Neural cell (in vitro differentiated cells): ENCODE results near the gene GCN1. TPM values are rescaled to one million over a fixed set of nuclear protein-coding genes. Genes with fewer than 3 reads are reported as not detected.

Experiments
- H2AFZ ChIP-seq: fragments of 200-600, 300-800 bp; sonication (generic), shearing (Covaris generic); 2 replicates; pipeline ENCODE4 v1.6.0; 2014; ENCODE audit warnings: low read depth, mild to moderate bottlenecking, antibody characterized with exemption, low read length, moderate library complexity
- H3F3A ChIP-seq: fragments of 200-600 bp; shearing (Covaris generic); 2 replicates; pipeline ENCODE4 v1.6.1; 2016; ENCODE audit warnings: mild to moderate bottlenecking, moderate library complexity, mixed read lengths, antibody characterized with exemption, low read length; ENCODE audit not compliant: insufficient read depth, poor library complexity, severe bottlenecking
- H3K27ac ChIP-seq: fragments of 200-600, 300-800 bp; sonication (generic), shearing (Covaris generic); 2 replicates; pipeline ENCODE4 v1.5.1; 2014; ENCODE audit warnings: mild to moderate bottlenecking, low read length, moderate library complexity
- H3K27me3 ChIP-seq: fragments of 300-800, 200-600 bp; sonication (generic), shearing (Covaris generic); 2 replicates; pipeline ENCODE4 v1.6.0; 2014; ENCODE audit warnings: mild to moderate bottlenecking, low read depth, low read length, moderate library complexity; ENCODE audit not compliant: insufficient read depth
- H3K36me3 ChIP-seq: fragments of 300-800, 200-600 bp; sonication (generic), shearing (Covaris generic); 2 replicates; pipeline ENCODE4 v1.5.1; 2014; ENCODE audit warnings: mild to moderate bottlenecking, antibody characterized with exemption, low read length, moderate library complexity; ENCODE audit not compliant: insufficient read depth
- H3K4me2 ChIP-seq: fragments of 300-800, 200-600 bp; sonication (generic), shearing (Covaris generic); 2 replicates; pipeline ENCODE4 v1.6.0; 2014; ENCODE audit warnings: mild to moderate bottlenecking, low read length
- H3K4me3 ChIP-seq: fragments of 300-800, 200-600 bp; sonication (generic), shearing (Covaris generic); 2 replicates; pipeline ENCODE4 v1.5.1; 2014; ENCODE audit warnings: mild to moderate bottlenecking, low read length, moderate library complexity
- H3K79me2 ChIP-seq: fragments of 200-600 bp; shearing (Covaris generic); replicated peaks from 2 replicates; pipeline ENCODE4 v1.6.0; 2014; ENCODE audit warnings: mild to moderate bottlenecking, low read length, moderate library complexity; ENCODE audit not compliant: insufficient read depth
- H3K9ac ChIP-seq: fragments of 300-800, 200-600 bp; sonication (generic), shearing (Covaris generic); 2 replicates; pipeline ENCODE4 v1.6.1; 2016; ENCODE audit warnings: mild to moderate bottlenecking, low read length, mixed read lengths
- H3K9me2 ChIP-seq: fragments of 200-600 bp; shearing (Covaris generic); 2 replicates; pipeline ENCODE4 v1.6.1; 2016; ENCODE audit warnings: mild to moderate bottlenecking, low read length, mixed read lengths; ENCODE audit not compliant: insufficient read depth
- H3K9me3 ChIP-seq: fragments of 200-600, 300-800 bp; sonication (generic), shearing (Covaris generic); 2 replicates; pipeline ENCODE4 v1.6.1; 2016; ENCODE audit warnings: mild to moderate bottlenecking, mixed run types, low read length, moderate library complexity, mixed read lengths
- H4K20me1 ChIP-seq: fragments of 200-600 bp; shearing (Covaris generic); 2 replicates; pipeline ENCODE4 v1.6.1; 2016; ENCODE audit warnings: mild to moderate bottlenecking, mixed run types; ENCODE audit not compliant: insufficient read depth
- EP300 ChIP-seq: fragments of 450-650 bp; conservative IDR thresholded peaks from 2 replicates; pipeline ENCODE4 v1.6.1; 2014; ENCODE audit warnings: antibody characterized with exemption, mild to moderate bottlenecking, moderate library complexity; ENCODE audit not compliant: poor library complexity, severe bottlenecking
- EZH2 ChIP-seq: fragments of 200-600, 300-800 bp; shearing (Covaris generic), sonication (generic); IDR thresholded peaks from 2 replicates; pipeline ENCODE4 v1.6.1; 2014; ENCODE audit warnings: antibody characterized with exemption, low read length, borderline replicate concordance, mild to moderate bottlenecking; ENCODE audit not compliant: insufficient read depth, poor library complexity, severe bottlenecking
- MXI1 ChIP-seq: fragments of 450-650 bp; conservative IDR thresholded peaks from 2 replicates; pipeline ENCODE4 v1.6.1; 2014; ENCODE audit warnings: antibody characterized with exemption, mild to moderate bottlenecking; ENCODE audit not compliant: poor library complexity, severe bottlenecking
- POLR2AphosphoS5 ChIP-seq: IDR thresholded peaks from 2 replicates; pipeline ENCODE4 v1.6.1; 2012
- RAD21 ChIP-seq: fragments of 450-650 bp; conservative IDR thresholded peaks from 2 replicates; pipeline ENCODE4 v1.6.1; 2014; ENCODE audit warnings: antibody characterized with exemption, mild to moderate bottlenecking, moderate library complexity
- SMC3 ChIP-seq: fragments of 450-650 bp; conservative IDR thresholded peaks from 2 replicates; pipeline ENCODE4 v1.6.1; 2014; ENCODE audit warnings: antibody characterized with exemption, mild to moderate bottlenecking, moderate library complexity; ENCODE audit not compliant: poor library complexity
- TAF1 ChIP-seq: IDR thresholded peaks from 2 replicates; pipeline ENCODE4 v1.6.1; 2012; ENCODE audit warnings: low read depth
- polyA plus RNA-seq: library from polyadenylated mRNA; depleted of rRNA; stranded (reverse); fragments of >200 nt; gene quantifications from 2 replicates; pipeline ENCODE4 v1.2.3, GENCODE V29; 2014
- TF ChIP-seq, protein P1 (sequence below): IDR thresholded peaks from 2 replicates; pipeline ENCODE4 v1.6.1; 2012; ENCODE audit warnings: borderline replicate concordance
- TF ChIP-seq, protein P2 (sequence below): fragments of 450-650 bp; IDR thresholded peaks from 2 replicates; pipeline ENCODE4 v1.5.1; 2014; ENCODE audit warnings: antibody characterized with exemption, mild to moderate bottlenecking, moderate library complexity; ENCODE audit not compliant: poor library complexity, severe bottlenecking

GCN1 gene
- polyA plus RNA-seq, 1 donor from 2014 or later = 21.5 TPM

DNA sequence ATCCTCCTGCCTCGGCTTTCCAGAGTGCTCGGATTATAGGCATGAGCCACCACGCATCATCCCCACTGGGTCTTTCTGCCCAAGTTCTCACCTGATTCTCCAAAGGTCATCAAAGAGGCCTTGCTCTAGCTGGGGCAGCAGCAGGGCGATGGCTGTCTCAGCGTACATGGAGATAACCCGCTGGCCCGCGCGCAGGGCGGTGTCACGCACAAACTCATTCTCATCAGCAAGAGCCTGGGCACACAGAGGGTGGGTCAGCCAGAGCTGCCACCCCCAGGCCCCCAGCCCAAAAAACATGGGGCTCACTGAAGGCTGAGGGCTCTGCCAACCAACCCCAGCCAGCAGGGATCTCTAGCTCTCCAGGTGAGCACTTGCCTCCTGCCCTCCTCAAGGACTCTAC is 50.3 kb downstream of the GCN1 start:
- H3K4me3 ChIP-seq = no peak overlapping the region
- H3K9me3 ChIP-seq = no peaks in the 10 kb centered on the region
- H3F3A ChIP-seq = no peaks in the 10 kb centered on the region
- H3K27ac ChIP-seq = no peak overlapping the region
- H3K79me2 ChIP-seq = no peaks in the 10 kb centered on the region
- peaks cover 9% of the 10 kb centered on the region for H3K36me3 ChIP-seq
- H3K4me2 ChIP-seq = no peak overlapping the region
- H3K27me3 ChIP-seq = no peaks in the 10 kb centered on the region
- H4K20me1 ChIP-seq = no peaks in the 10 kb centered on the region
- no peaks in the 10 kb centered on the region for H3K9me2 ChIP-seq
- H2AFZ ChIP-seq = no peak overlapping the region
- no peak for TF ChIP-seq EZH2
- TF ChIP-seq EP300 = no peak
- TF ChIP-seq RAD21 = no peak
- no peak for TF ChIP-seq TAF1
- TF ChIP-seq, protein P1, sequence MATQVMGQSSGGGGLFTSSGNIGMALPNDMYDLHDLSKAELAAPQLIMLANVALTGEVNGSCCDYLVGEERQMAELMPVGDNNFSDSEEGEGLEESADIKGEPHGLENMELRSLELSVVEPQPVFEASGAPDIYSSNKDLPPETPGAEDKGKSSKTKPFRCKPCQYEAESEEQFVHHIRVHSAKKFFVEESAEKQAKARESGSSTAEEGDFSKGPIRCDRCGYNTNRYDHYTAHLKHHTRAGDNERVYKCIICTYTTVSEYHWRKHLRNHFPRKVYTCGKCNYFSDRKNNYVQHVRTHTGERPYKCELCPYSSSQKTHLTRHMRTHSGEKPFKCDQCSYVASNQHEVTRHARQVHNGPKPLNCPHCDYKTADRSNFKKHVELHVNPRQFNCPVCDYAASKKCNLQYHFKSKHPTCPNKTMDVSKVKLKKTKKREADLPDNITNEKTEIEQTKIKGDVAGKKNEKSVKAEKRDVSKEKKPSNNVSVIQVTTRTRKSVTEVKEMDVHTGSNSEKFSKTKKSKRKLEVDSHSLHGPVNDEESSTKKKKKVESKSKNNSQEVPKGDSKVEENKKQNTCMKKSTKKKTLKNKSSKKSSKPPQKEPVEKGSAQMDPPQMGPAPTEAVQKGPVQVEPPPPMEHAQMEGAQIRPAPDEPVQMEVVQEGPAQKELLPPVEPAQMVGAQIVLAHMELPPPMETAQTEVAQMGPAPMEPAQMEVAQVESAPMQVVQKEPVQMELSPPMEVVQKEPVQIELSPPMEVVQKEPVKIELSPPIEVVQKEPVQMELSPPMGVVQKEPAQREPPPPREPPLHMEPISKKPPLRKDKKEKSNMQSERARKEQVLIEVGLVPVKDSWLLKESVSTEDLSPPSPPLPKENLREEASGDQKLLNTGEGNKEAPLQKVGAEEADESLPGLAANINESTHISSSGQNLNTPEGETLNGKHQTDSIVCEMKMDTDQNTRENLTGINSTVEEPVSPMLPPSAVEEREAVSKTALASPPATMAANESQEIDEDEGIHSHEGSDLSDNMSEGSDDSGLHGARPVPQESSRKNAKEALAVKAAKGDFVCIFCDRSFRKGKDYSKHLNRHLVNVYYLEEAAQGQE = no peak
- no peak for TF ChIP-seq POLR2AphosphoS5
- no peak for TF ChIP-seq MXI1
- TF ChIP-seq SMC3 = no peak
- TF ChIP-seq, protein P2, sequence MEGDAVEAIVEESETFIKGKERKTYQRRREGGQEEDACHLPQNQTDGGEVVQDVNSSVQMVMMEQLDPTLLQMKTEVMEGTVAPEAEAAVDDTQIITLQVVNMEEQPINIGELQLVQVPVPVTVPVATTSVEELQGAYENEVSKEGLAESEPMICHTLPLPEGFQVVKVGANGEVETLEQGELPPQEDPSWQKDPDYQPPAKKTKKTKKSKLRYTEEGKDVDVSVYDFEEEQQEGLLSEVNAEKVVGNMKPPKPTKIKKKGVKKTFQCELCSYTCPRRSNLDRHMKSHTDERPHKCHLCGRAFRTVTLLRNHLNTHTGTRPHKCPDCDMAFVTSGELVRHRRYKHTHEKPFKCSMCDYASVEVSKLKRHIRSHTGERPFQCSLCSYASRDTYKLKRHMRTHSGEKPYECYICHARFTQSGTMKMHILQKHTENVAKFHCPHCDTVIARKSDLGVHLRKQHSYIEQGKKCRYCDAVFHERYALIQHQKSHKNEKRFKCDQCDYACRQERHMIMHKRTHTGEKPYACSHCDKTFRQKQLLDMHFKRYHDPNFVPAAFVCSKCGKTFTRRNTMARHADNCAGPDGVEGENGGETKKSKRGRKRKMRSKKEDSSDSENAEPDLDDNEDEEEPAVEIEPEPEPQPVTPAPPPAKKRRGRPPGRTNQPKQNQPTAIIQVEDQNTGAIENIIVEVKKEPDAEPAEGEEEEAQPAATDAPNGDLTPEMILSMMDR = no peak
- no peak overlapping the region for H3K9ac ChIP-seq

DNA sequence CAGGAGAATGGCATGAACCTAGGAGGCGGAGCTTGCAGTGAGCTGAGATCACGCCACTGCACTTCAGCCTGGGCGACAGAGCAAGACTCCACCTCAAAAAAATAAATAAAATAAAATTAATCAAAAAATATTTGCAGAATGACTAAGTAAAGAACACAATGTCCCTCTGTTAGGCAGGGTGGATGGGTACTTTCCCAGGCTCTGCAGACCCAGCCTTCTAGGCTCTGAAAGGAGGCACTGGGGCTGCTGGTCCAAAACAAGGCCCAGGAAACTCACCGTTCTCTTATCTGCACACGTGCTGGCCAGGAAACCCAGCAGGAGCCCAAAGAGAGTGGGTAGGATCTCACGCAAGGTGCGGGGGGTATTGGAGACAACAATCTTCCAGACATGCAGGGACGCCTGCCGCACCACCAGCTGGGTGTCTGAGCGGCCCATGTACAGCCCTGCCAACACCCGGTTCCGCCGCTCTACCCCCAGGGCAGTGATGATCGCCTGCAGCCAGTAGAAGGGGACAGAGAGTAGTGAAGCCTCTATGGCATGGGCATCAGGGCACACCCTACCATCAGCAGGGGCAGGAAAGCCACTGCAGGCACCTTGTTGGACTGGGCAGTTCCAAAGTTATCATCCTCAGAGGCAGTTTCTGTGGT is 52.2 kb downstream of the GCN1 start:
- no peaks in the 10 kb centered on the region for H3K9me2 ChIP-seq
- no peaks in the 10 kb centered on the region for H3K9me3 ChIP-seq
- H3F3A ChIP-seq = no peaks in the 10 kb centered on the region
- no peak overlapping the region for H3K4me3 ChIP-seq
- TF ChIP-seq MXI1 (no peak), RAD21 (no peak), POLR2AphosphoS5 (no peak), EP300 (no peak), SMC3 (no peak), EZH2 (no peak), TAF1 (no peak)
- TF ChIP-seq, protein P1 = no peak
- TF ChIP-seq, protein P2 = no peak
- H3K4me2 ChIP-seq = no peak overlapping the region
- peaks cover 9% of the 10 kb centered on the region for H3K36me3 ChIP-seq
- H3K79me2 ChIP-seq = no peaks in the 10 kb centered on the region
- no peak overlapping the region for H2AFZ ChIP-seq
- no peak overlapping the region for H3K9ac ChIP-seq
- no peak overlapping the region for H3K27ac ChIP-seq
- no peaks in the 10 kb centered on the region for H4K20me1 ChIP-seq
- no peaks in the 10 kb centered on the region for H3K27me3 ChIP-seq
